Thyroid gland (tissue), 4 donors: ENCODE results near the gene ZNF618. TPM values are rescaled to one million over a fixed set of nuclear protein-coding genes. Genes with fewer than 3 reads are reported as not detected.

Experiments
- DNase-seq, 2 donors: peaks; one replicate each; pipeline ENCODE4 v3.0.0-alpha.2; 2019
- H3K27ac ChIP-seq, 3 donors: fragments of 200-600 bp; sonication (generic); 1 replicate in 2 of 3; 2 replicates in 1 of 3; pipeline ENCODE4 v1.5.1; 2016 to 2019; ENCODE audit warnings: mild to moderate bottlenecking in 1 of 3, moderate library complexity in 1 of 3
- H3K27me3 ChIP-seq: fragments of 200-600 bp; sonication (generic); one replicate; pipeline ENCODE4 v1.5.1; 2019
- H3K36me3 ChIP-seq, 2 donors: fragments of 200-600 bp; sonication (generic); one replicate each; pipeline ENCODE4 v1.5.1; 2016 to 2019
- H3K4me1 ChIP-seq, 2 donors: fragments of 200-600 bp; sonication (generic); one replicate each; pipeline ENCODE4 v1.5.1; 2017 to 2019
- H3K4me3 ChIP-seq, 3 donors: fragments of 200-600 bp; sonication (generic); replicated peaks in 1 of 3; 1 replicate in 2 of 3; 2 replicates in 1 of 3; pipeline ENCODE4 v1.5.1; 2016; ENCODE audit warnings: mild to moderate bottlenecking in 1 of 3
- H3K9me3 ChIP-seq: fragments of 200-600 bp; sonication (generic); one replicate; pipeline ENCODE4 v1.5.1; 2017
- POLR2A ChIP-seq, 2 donors: fragments of 450-650 bp; IDR thresholded peaks; one replicate each; pipeline ENCODE4 v1.6.1; 2017; ENCODE audit warnings: antibody characterized with exemption in 2 of 2, mild to moderate bottlenecking in 2 of 2, moderate library complexity in 1 of 2
- WGBS, 2 donors: methylation state at CpG; one replicate each; pipeline ENCODE4 v1.1.5; 2017; 5-methylcytosine and 5-hydroxymethylcytosine counted together
- intact Hi-C: fragments of 100-400 bp; cut with DNase I; formaldehyde crosslinking; loops from one replicate; pipeline ENCODE4 v1.15.1; 2023
- total RNA-seq, 4 donors: library from RNA; depleted of rRNA; stranded (reverse); fragments of >200 nt; gene quantifications; one replicate each; pipeline ENCODE4 v1.2.3, GENCODE V29; 2016
- TF ChIP-seq, protein P1 (sequence below), 6 experiments: fragments of 200-600 bp in 3 of 6; fragments of 450-650 bp in 3 of 6; sonication (generic) in 3 of 6; IDR thresholded peaks; one replicate each; pipeline ENCODE4 v1.5.1; 2016 to 2019; ENCODE audit warnings: antibody characterized with exemption in 6 of 6, mild to moderate bottlenecking in 2 of 6, inconsistent platforms in 1 of 6, moderate library complexity in 1 of 6

Gene ZNF618
- total RNA-seq, 4 donors from 2014 or later: 9.9 to 17.5 (median 15.5) TPM

GRCh38 chr9:113915817-113916434, 39.8 kb downstream of the ZNF618 start:
- peaks cover 27 to 44% of the 10 kb centered on the region in 2 donors for H3K4me1 ChIP-seq
- 95 to 96% methylated on average over 9 of the region's 9 CpGs for WGBS, 2 donors
- no peak overlapping the region for H3K27ac ChIP-seq
- no peak for TF ChIP-seq POLR2A (IDR thresholded peaks at IDR 0.05)
- TF ChIP-seq, protein P1, sequence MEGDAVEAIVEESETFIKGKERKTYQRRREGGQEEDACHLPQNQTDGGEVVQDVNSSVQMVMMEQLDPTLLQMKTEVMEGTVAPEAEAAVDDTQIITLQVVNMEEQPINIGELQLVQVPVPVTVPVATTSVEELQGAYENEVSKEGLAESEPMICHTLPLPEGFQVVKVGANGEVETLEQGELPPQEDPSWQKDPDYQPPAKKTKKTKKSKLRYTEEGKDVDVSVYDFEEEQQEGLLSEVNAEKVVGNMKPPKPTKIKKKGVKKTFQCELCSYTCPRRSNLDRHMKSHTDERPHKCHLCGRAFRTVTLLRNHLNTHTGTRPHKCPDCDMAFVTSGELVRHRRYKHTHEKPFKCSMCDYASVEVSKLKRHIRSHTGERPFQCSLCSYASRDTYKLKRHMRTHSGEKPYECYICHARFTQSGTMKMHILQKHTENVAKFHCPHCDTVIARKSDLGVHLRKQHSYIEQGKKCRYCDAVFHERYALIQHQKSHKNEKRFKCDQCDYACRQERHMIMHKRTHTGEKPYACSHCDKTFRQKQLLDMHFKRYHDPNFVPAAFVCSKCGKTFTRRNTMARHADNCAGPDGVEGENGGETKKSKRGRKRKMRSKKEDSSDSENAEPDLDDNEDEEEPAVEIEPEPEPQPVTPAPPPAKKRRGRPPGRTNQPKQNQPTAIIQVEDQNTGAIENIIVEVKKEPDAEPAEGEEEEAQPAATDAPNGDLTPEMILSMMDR (IDR thresholded peaks at IDR 0.05): no peak
- H3K27me3 ChIP-seq: no peaks in the 10 kb centered on the region
- no peak for DNase-seq
- H3K9me3 ChIP-seq: no peaks in the 10 kb centered on the region
- intact Hi-C loops: no loop called here
- no peak overlapping the region for H3K4me3 ChIP-seq
- H3K36me3 ChIP-seq: no peaks in the 10 kb centered on the region

- 97 to 100% methylated on average over 2 of the region's 2 CpGs for WGBS, 2 donors
- Histone ChIP-seq H3K4me1 (peaks cover 27 to 34% of the 10 kb centered on the region in 2 donors), H3K27me3 (no peaks in the 10 kb centered on the region), H3K4me3 (no peak overlapping the region), H3K27ac (no peak overlapping the region), H3K36me3 (no peaks in the 10 kb centered on the region), H3K9me3 (no peaks in the 10 kb centered on the region)
- intact Hi-C loops: no loop called here
- no peak for TF ChIP-seq POLR2A (IDR thresholded peaks at IDR 0.05)
- TF ChIP-seq, protein P1 (IDR thresholded peaks at IDR 0.05): no peak
- DNase-seq: no peak
Measured at GRCh38 chr9:113916931-113917330, 40.8 kb downstream of the ZNF618 start.

- Histone ChIP-seq H3K36me3 (no peaks in the 10 kb centered on the region), H3K27me3 (no peaks in the 10 kb centered on the region), H3K27ac (no peak overlapping the region), H3K4me3 (no peak overlapping the region), H3K9me3 (no peaks in the 10 kb centered on the region), H3K4me1 (peaks cover 15% of the 10 kb centered on the region in 2 donors)
- DNase-seq: peak in 1 of 2 donors; percentile 68
- intact Hi-C loops: no loop called here
- TF ChIP-seq POLR2A (IDR thresholded peaks at IDR 0.05): no peak
- TF ChIP-seq, protein P1 (IDR thresholded peaks at IDR 0.05): no peak
- 51 to 68% methylated on average over 8 of the region's 8 CpGs for WGBS, 2 donors
Measured at GRCh38 chr9:113918697-113919350, 42.7 kb downstream of the ZNF618 start.

GRCh38 chr9:113919382-113919781, 43.3 kb downstream of the ZNF618 start:
- no peaks in the 10 kb centered on the region for H3K36me3 ChIP-seq
- intact Hi-C loops: no loop called here
- no peak overlapping the region for H3K27ac ChIP-seq
- TF ChIP-seq POLR2A (IDR thresholded peaks at IDR 0.05): no peak
- TF ChIP-seq, protein P1 (IDR thresholded peaks at IDR 0.05): no peak
- no peaks in the 10 kb centered on the region for H3K27me3 ChIP-seq
- DNase-seq: no peak
- no peak overlapping the region for H3K4me3 ChIP-seq
- peaks cover 9 to 10% of the 10 kb centered on the region in 2 donors for H3K4me1 ChIP-seq
- H3K9me3 ChIP-seq: no peaks in the 10 kb centered on the region
- WGBS, 2 donors: 82 to 93% methylated on average over 9 of the region's 9 CpGs

GRCh38 chr9:113919871-113920270, 43.8 kb downstream of the ZNF618 start:
- intact Hi-C loops: no loop called here
- H3K27me3 ChIP-seq: no peaks in the 10 kb centered on the region
- 92 to 98% methylated on average over 5 of the region's 5 CpGs for WGBS, 2 donors
- no peaks in the 10 kb centered on the region for H3K9me3 ChIP-seq
- H3K4me3 ChIP-seq: no peak overlapping the region
- H3K27ac ChIP-seq: no peak overlapping the region
- H3K4me1 ChIP-seq: peaks cover 6 to 7% of the 10 kb centered on the region in 2 donors
- TF ChIP-seq POLR2A (IDR thresholded peaks at IDR 0.05): no peak
- DNase-seq: no peak
- no peaks in the 10 kb centered on the region for H3K36me3 ChIP-seq
